Gastrocnemius medialis (tissue), 4 donors: ENCODE data around the gene ACOXL. TPM values are rescaled to one million over a fixed set of nuclear protein-coding genes. Genes with fewer than 3 reads are reported as not detected.

ENCODE experiments used
- ATAC-seq, 2 donors: fragments of 150-250 bp; one replicate each; pipeline ENCODE4 v1.9.1; 2016
- DNase-seq, 2 donors: peaks; one replicate each; pipeline ENCODE4 v3.0.0-alpha.2; 2019
- H3K27ac ChIP-seq, 4 donors: fragments of 200-600 bp; sonication (generic); 1 replicate in 1 of 4; 2 replicates in 3 of 4; pipeline ENCODE4 v1.5.1; 2016 to 2018; ENCODE audit warnings: mild to moderate bottlenecking in 2 of 4, moderate library complexity in 1 of 4
- H3K27me3 ChIP-seq, 3 donors: fragments of 200-600 bp; sonication (generic) in 2 of 3; 1 replicate in 1 of 3; 2 replicates in 2 of 3; pipeline versions ENCODE4 v1.5.1 to v1.6.0; 2016 to 2019; ENCODE audit warnings: mild to moderate bottlenecking in 1 of 3, moderate library complexity in 1 of 3
- H3K36me3 ChIP-seq, 2 donors: fragments of 200-600 bp; sonication (generic) in 1 of 2; one replicate each; pipeline ENCODE4 v1.5.1; 2017 to 2018
- H3K4me1 ChIP-seq, 2 donors: fragments of 200-600 bp; sonication (generic) in 1 of 2; one replicate each; pipeline ENCODE4 v1.5.1; 2016 to 2017; ENCODE audit warnings: mild to moderate bottlenecking in 2 of 2
- H3K4me3 ChIP-seq, 4 donors: fragments of 200-600 bp; sonication (generic) in 3 of 4; 1 replicate in 1 of 4; 2 replicates in 3 of 4; pipeline ENCODE4 v1.5.1; 2016 to 2019; ENCODE audit warnings: mild to moderate bottlenecking in 2 of 4
- H3K9me3 ChIP-seq, 3 donors: fragments of 200-600 bp; sonication (generic) in 2 of 3; 1 replicate in 1 of 3; 2 replicates in 2 of 3; pipeline ENCODE4 v1.5.1; 2016 to 2019
- CTCF ChIP-seq, 5 experiments: fragments of 450-650 bp in 3 of 5; fragments of 200-600 bp in 2 of 5; sonication (generic) in 2 of 5; IDR thresholded peaks in 4 of 5; conservative IDR thresholded peaks in 1 of 5; 1 replicate in 4 of 5; 2 replicates in 1 of 5; pipeline ENCODE4 v1.5.1; 2016 to 2019; ENCODE audit warnings: antibody characterized with exemption in 5 of 5, mild to moderate bottlenecking in 3 of 5, moderate library complexity in 3 of 5
- POLR2A ChIP-seq, 2 donors: fragments of 450-650 bp; IDR thresholded peaks; one replicate each; pipeline ENCODE4 v1.6.1; 2017; ENCODE audit warnings: antibody characterized with exemption in 2 of 2, mild to moderate bottlenecking in 2 of 2, moderate library complexity in 2 of 2
- in situ Hi-C, 4 donors: fragments of 200-750 bp; cut with MboI; loops; one replicate each; pipeline versions ENCODE4 v1.15.0 to v1.8.0; 2017; ENCODE audit warnings: low sequenced_read_pairs in 4 of 4
- intact Hi-C: fragments of 100-400 bp; cut with DNase I; formaldehyde crosslinking; loops from one replicate; pipeline ENCODE4 v1.15.1; 2023; ENCODE audit warnings: low total_unique reads
- total RNA-seq, 4 donors: library from RNA; depleted of rRNA; stranded (reverse); fragments of >200 nt; gene quantifications; one replicate each; pipeline versions ENCODE4 v1.1.0 to v1.2.3, GENCODE V29; 2016

ACOXL gene
- total RNA-seq, 4 donors from 2014 or later: not detected

DNA sequence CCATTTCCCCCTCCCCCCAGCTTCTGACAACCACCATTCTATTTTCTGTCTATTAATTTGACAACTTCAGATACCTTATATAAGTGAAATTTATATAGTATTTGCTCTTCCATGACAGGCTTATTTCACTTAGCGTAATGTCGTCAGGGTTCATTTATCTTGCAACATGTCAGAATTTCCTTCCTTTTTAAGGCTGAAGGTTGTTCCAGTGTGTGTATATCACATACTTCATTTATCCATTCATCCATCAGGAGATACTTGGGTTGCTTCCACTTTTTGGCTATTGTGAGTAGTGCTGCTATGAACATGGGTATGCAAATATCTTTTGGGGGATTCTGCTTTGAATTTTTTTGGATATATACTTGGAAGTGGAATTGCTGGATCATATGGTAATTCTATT is 395.7 kb downstream of the ACOXL start:
- in situ Hi-C loops (loop anchor here in 1 of 4 donors (25.0 kb wide), 1 partner anchor 1134 kb away; the partner anchor contains the start of gene ZC3H8), intact Hi-C loops (loop anchor here (10.0 kb wide), 1 partner anchor 577 kb away; no protein-coding TSS in a partner anchor)
- no peaks in the 10 kb centered on the region for H3K27me3 ChIP-seq
- no peak overlapping the region for H3K4me3 ChIP-seq
- H3K27ac ChIP-seq: no peak overlapping the region
- ATAC-seq (no peak), DNase-seq (no peak)
- no peaks in the 10 kb centered on the region for H3K9me3 ChIP-seq
- peaks cover 0 to 35% of the 10 kb centered on the region in 2 donors for H3K36me3 ChIP-seq
- TF ChIP-seq CTCF (IDR thresholded peaks at IDR 0.05 in 4 of 5, conservative IDR thresholded peaks at IDR 0.05 in 1 of 5): no peak
- no peak for TF ChIP-seq POLR2A (IDR thresholded peaks at IDR 0.05)
- H3K4me1 ChIP-seq: peaks cover 19 to 34% of the 10 kb centered on the region in 2 donors

- H3K4me3 ChIP-seq: no peak overlapping the region
- no peaks in the 10 kb centered on the region for H3K9me3 ChIP-seq
- no peak for ATAC-seq
- intact Hi-C loops (no loop called here), in situ Hi-C loops (loop anchor here in 2 of 4 donors (10.0 to 25.0 kb wide), 2 partner anchors 319 to 1129 kb away; partner anchors contain the start of gene ZC3H8 (in 1 of the 2))
- DNase-seq: no peak
- peaks cover 21 to 44% of the 10 kb centered on the region in 2 donors for H3K4me1 ChIP-seq
- no peak for TF ChIP-seq CTCF (IDR thresholded peaks at IDR 0.05 in 4 of 5, conservative IDR thresholded peaks at IDR 0.05 in 1 of 5)
- TF ChIP-seq POLR2A (IDR thresholded peaks at IDR 0.05): no peak
- peaks cover 0 to 13% of the 10 kb centered on the region in 2 donors for H3K36me3 ChIP-seq
- H3K27me3 ChIP-seq: no peaks in the 10 kb centered on the region
- no peak overlapping the region for H3K27ac ChIP-seq
Observed at GRCh38 chr2:111133603-111134002, 401.2 kb downstream of the ACOXL start.

GRCh38 chr2:111134055-111134454 is 401.7 kb downstream of the ACOXL start:
- ATAC-seq (no peak), DNase-seq (no peak)
- intact Hi-C loops (no loop called here), in situ Hi-C loops (loop anchor here in 2 of 4 donors (10.0 to 25.0 kb wide), 2 partner anchors 319 to 1128 kb away; partner anchors contain the start of gene ZC3H8 (in 1 of the 2))
- no peak overlapping the region for H3K27ac ChIP-seq
- no peak overlapping the region for H3K4me3 ChIP-seq
- no peaks in the 10 kb centered on the region for H3K27me3 ChIP-seq
- no peaks in the 10 kb centered on the region for H3K9me3 ChIP-seq
- H3K4me1 ChIP-seq: peaks cover 25 to 48% of the 10 kb centered on the region in 2 donors
- peaks cover 0 to 13% of the 10 kb centered on the region in 2 donors for H3K36me3 ChIP-seq
- TF ChIP-seq POLR2A (IDR thresholded peaks at IDR 0.05) (no peak), CTCF (IDR thresholded peaks at IDR 0.05 in 4 of 5, conservative IDR thresholded peaks at IDR 0.05 in 1 of 5) (peak in 2 of 5 experiments; percentile 10 to 33)

DNA sequence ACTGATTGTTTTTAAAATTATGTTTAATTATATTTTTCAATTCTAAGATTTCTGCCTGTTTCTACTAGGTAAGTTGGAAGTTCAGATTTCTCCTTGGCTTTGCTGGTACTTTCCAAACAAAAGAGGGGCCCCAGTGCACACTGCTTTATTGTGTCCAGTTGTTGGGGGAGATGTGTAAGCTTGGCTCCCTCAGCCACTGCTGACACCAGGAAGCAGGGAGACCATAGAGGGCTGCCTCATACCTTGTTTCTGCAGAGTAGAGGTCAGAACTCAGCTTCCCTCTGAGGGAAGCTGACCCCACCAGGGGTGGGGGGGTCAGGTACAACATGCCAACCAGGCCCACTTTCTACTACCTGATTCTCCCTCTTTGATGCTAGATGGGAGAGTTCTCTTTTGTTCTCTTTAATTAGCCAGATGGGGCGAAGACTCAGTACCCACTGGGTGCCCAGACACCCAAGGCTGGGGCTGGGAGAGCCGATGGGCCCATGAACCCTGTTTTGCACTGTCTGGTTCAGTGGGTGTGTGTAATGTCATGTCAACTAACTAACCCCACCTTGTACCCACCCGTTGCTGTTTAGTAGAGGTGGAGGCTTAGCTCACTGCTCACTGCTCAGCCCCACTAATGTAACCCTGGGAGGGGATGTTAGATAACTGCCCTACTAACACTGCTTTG is 403.0 kb downstream of the ACOXL start:
- no peaks in the 10 kb centered on the region for H3K27me3 ChIP-seq
- ATAC-seq: no peak
- TF ChIP-seq CTCF (IDR thresholded peaks at IDR 0.05 in 4 of 5, conservative IDR thresholded peaks at IDR 0.05 in 1 of 5) (no peak), POLR2A (IDR thresholded peaks at IDR 0.05) (no peak)
- H3K36me3 ChIP-seq: peaks cover 0 to 2% of the 10 kb centered on the region in 2 donors
- intact Hi-C loops (loop anchor here (1.0 kb wide), 1 partner anchor 323 kb away; no protein-coding TSS in a partner anchor), in situ Hi-C loops (loop anchor here in 2 of 4 donors (10.0 to 25.0 kb wide), 2 partner anchors 321 to 1127 kb away; partner anchors contain the start of gene ZC3H8 (in 1 of the 2))
- H3K4me3 ChIP-seq: no peak overlapping the region
- H3K4me1 ChIP-seq: peaks cover 38 to 62% of the 10 kb centered on the region in 2 donors
- H3K27ac ChIP-seq: peak overlapping the region; percentile 61 to 74 (median 62)
- H3K9me3 ChIP-seq: no peaks in the 10 kb centered on the region
- DNase-seq: no peak
